Smooth muscle cell (in vitro differentiated cells): Measurements from ENCODE around the gene C1orf167. TPM values are rescaled to one million over a fixed set of nuclear protein-coding genes. Genes with fewer than 3 reads are reported as not detected.

Experiments
- DNase-seq: peaks from one replicate; lab custom pipeline; 2025; ENCODE audit not compliant: unreplicated experiment; lab: John Stamatoyannopoulos, UW
- H2AFZ ChIP-seq: fragments of 200-600 bp; sonication (generic); 2 replicates; pipeline ENCODE4 v1.6.0; 2016; ENCODE audit warnings: antibody characterized with exemption, low read depth, mild to moderate bottlenecking
- H3F3A ChIP-seq: fragments of 200-600 bp; sonication (generic); 2 replicates; pipeline ENCODE4 v1.6.0; 2017; ENCODE audit warnings: antibody characterized with exemption, low read depth
- H3K27ac ChIP-seq: fragments of 200-600 bp; sonication (generic); 2 replicates; pipeline ENCODE4 v1.5.1; 2016; ENCODE audit warnings: low read depth, mild to moderate bottlenecking
- H3K27me3 ChIP-seq: fragments of 200-600 bp; sonication (generic); 2 replicates; pipeline ENCODE4 v1.6.1; 2016; ENCODE audit warnings: low read depth, mild to moderate bottlenecking
- H3K36me3 ChIP-seq: fragments of 200-600 bp; sonication (generic); 2 replicates; pipeline ENCODE4 v1.5.1; 2016; ENCODE audit warnings: low read depth
- H3K4me1 ChIP-seq: fragments of 200-600 bp; sonication (generic); 2 replicates; pipeline ENCODE4 v1.5.1; 2016; ENCODE audit warnings: low read depth
- H3K4me2 ChIP-seq: fragments of 200-600 bp; sonication (generic); 2 replicates; pipeline ENCODE4 v1.6.0; 2016; ENCODE audit warnings: mild to moderate bottlenecking
- H3K4me3 ChIP-seq: fragments of 200-600 bp; sonication (generic); 2 replicates; pipeline ENCODE4 v1.5.1; 2016; ENCODE audit warnings: mild to moderate bottlenecking
- H3K79me2 ChIP-seq: fragments of 200-600 bp; sonication (generic); 2 replicates; pipeline ENCODE4 v1.6.0; 2016; ENCODE audit warnings: low read depth, mild to moderate bottlenecking
- H3K9ac ChIP-seq: fragments of 200-600 bp; sonication (generic); 2 replicates; pipeline ENCODE4 v1.6.0; 2016; ENCODE audit warnings: low read depth
- H3K9me3 ChIP-seq: fragments of 200-600 bp; sonication (generic); replicated peaks from 2 replicates; pipeline ENCODE4 v1.5.1; 2016; ENCODE audit warnings: low read depth
- H4K20me1 ChIP-seq: fragments of 200-600 bp; sonication (generic); 2 replicates; pipeline ENCODE4 v1.6.0; 2016; ENCODE audit warnings: low read depth
- CTCF ChIP-seq: fragments of 200-600 bp; sonication (generic); IDR thresholded peaks from 2 replicates; pipeline ENCODE4 v1.5.1; 2017; ENCODE audit warnings: borderline replicate concordance, mild to moderate bottlenecking, antibody characterized with exemption; ENCODE audit not compliant: insufficient read depth, poor library complexity, severe bottlenecking
- WGBS: methylation state at CpG from one replicate; pipeline ENCODE4 v1.1.7; 2016; ENCODE audit warnings: low lambda C conversion rate; 5-methylcytosine and 5-hydroxymethylcytosine counted together
- polyA plus RNA-seq: library from polyadenylated mRNA; unstranded; fragments of >200 nt; fragmentation: Nextera tagmentation; extraction: Ambion mirVana; gene quantifications from 2 replicates; pipeline ENCODE4 v1.2.1, GENCODE V29; 2016
- total RNA-seq: library from RNA; depleted of rRNA; stranded (reverse); fragments of >200 nt; gene quantifications from 2 replicates; pipeline ENCODE4 v1.2.3, GENCODE V29; 2014

The C1orf167 gene
- total and polyA plus RNA-seq, 2 experiments from 2014 or later: 0.70 TPM; not detected in 1

DNA sequence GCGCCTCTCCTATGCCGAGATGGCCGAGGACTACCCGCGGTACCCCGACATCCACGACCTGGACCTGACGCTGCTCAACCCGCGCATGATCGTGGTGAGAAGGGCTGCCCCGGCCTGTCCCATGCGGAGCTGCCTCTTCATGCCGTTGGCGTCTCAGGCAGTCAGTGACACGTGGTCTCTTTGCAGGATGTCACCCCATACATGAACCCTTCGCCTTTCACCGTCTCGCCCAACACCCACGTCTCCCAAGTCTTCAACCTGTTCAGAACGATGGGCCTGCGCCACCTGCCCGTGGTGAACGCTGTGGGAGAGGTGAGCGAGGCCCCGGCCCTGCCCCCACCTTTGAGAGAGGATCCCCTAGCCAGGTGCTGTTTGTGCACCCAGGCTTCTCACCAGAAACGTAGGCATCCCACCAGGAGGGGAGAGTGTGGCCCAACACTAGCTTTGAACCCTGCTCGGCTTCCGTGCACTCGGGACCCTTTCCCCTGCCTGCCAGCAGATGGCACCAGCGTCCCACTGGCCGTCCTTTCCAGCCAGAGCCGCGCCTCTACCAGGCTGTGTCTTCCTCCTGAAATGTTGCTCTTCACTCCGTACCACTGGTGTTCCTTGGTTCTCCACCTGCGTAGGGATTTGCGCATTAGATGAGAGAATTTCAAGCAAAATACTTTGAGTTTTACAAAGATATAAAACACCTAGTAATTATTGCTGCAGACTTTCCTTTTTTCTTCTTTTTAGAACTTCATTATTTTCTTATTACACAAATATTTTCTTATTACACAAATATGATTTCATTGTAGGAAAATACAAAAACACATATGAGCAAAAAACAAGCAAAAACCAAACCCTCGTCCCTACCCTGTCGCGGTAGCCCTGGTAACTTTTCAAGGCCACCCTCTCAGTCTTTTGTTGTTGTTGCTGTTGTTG is 76.6 kb downstream of the C1orf167 start:
- Histone ChIP-seq H3K79me2 (no peaks in the 10 kb centered on the region), H3K4me3 (no peak overlapping the region), H3F3A (no peaks in the 10 kb centered on the region), H3K9me3 (no peaks in the 10 kb centered on the region), H3K27me3 (no peaks in the 10 kb centered on the region), H4K20me1 (peaks cover 44% of the 10 kb centered on the region), H3K4me1 (no peaks in the 10 kb centered on the region), H3K27ac (no peak overlapping the region), H3K36me3 (no peaks in the 10 kb centered on the region), H3K9ac (no peak overlapping the region), H2AFZ (no peak overlapping the region), H3K4me2 (no peak overlapping the region)
- 76% methylated on average over 40 of the region's 40 CpGs for WGBS
- peak; percentile 90 for TF ChIP-seq CTCF
- peak; percentile 8 for DNase-seq

Other genes with a start within 250 kb of the C1orf167 start
- 4.6 and 15.6 TPM in 2 replicates for gene FBXO2, start 107.8 kb upstream of the C1orf167 start, total RNA-seq
- 15.5 and 34.8 TPM in 2 replicates for gene FBXO2, start 107.8 kb upstream of the C1orf167 start, polyA plus RNA-seq
- gene FBXO44, start 107.3 kb upstream of the C1orf167 start, total RNA-seq: 9.0 and 10.4 TPM in 2 replicates
- 16.2 and 20.8 TPM in 2 replicates for gene FBXO44, start 107.3 kb upstream of the C1orf167 start, polyA plus RNA-seq
- gene FBXO6, start 98.0 kb upstream of the C1orf167 start, total RNA-seq: 4.3 and 7.4 TPM in 2 replicates
- gene FBXO6, start 98.0 kb upstream of the C1orf167 start, polyA plus RNA-seq: 12.8 and 13.2 TPM in 2 replicates
- 34.0 and 46.0 TPM in 2 replicates for gene MAD2L2, start 81.0 kb upstream of the C1orf167 start, total RNA-seq
- gene MAD2L2, start 81.0 kb upstream of the C1orf167 start, polyA plus RNA-seq: 81.2 and 87.4 TPM in 2 replicates
- gene DRAXIN, start 70.5 kb upstream of the C1orf167 start, total RNA-seq: 0.09 TPM in 1 of 2 replicates, not detected in the other
- 0.15 and 0.27 TPM in 2 replicates for gene DRAXIN, start 70.5 kb upstream of the C1orf167 start, polyA plus RNA-seq
- 30.9 and 32.0 TPM in 2 replicates for gene AGTRAP, start 26.1 kb upstream of the C1orf167 start, total RNA-seq
- 67.8 and 76.8 TPM in 2 replicates for gene AGTRAP, start 26.1 kb upstream of the C1orf167 start, polyA plus RNA-seq
- gene MTHFR, start 43.8 kb downstream of the C1orf167 start, total RNA-seq: 12.1 and 15.2 TPM in 2 replicates
- gene MTHFR, start 43.8 kb downstream of the C1orf167 start, polyA plus RNA-seq: 6.1 and 8.3 TPM in 2 replicates
- 8.4 and 13.6 TPM in 2 replicates for gene CLCN6, start 44.0 kb downstream of the C1orf167 start, total RNA-seq
- 9.9 and 14.8 TPM in 2 replicates for gene CLCN6, start 44.0 kb downstream of the C1orf167 start, polyA plus RNA-seq
- gene NPPA, start 85.6 kb downstream of the C1orf167 start, total RNA-seq: not detected in 2 replicates
- gene NPPA, start 85.6 kb downstream of the C1orf167 start, polyA plus RNA-seq: 0.48 and 1.4 TPM in 2 replicates
- 6.7 and 9.5 TPM in 2 replicates for gene NPPB, start 96.8 kb downstream of the C1orf167 start, total RNA-seq
- gene NPPB, start 96.8 kb downstream of the C1orf167 start, polyA plus RNA-seq: 9.6 and 12.2 TPM in 2 replicates
- gene KIAA2013, start 164.2 kb downstream of the C1orf167 start, total RNA-seq: 41.0 and 41.3 TPM in 2 replicates
- 70.9 and 71.6 TPM in 2 replicates for gene KIAA2013, start 164.2 kb downstream of the C1orf167 start, polyA plus RNA-seq
- gene PLOD1, start 172.5 kb downstream of the C1orf167 start, total RNA-seq: 292 and 362 TPM in 2 replicates
- gene PLOD1, start 172.5 kb downstream of the C1orf167 start, polyA plus RNA-seq: 425 and 559 TPM in 2 replicates
- 30.0 and 34.2 TPM in 2 replicates for gene MFN2, start 218.3 kb downstream of the C1orf167 start, total RNA-seq
- 39.7 and 42.8 TPM in 2 replicates for gene MFN2, start 218.3 kb downstream of the C1orf167 start, polyA plus RNA-seq